ENCODE data around the gene SLC16A3. TPM values are rescaled to one million over a fixed set of nuclear protein-coding genes. Genes with fewer than 3 reads are reported as not detected.

Gene SLC16A3
- total and polyA plus RNA-seq, 2 of the 8 experiments (the other 6 are each of a cell fraction or from before 2014, with no cell fraction given) = 3.8 to 8.7 TPM

GRCh38 chr17:82219753-82220709, 8.8 kb upstream of the SLC16A3 start:
- no peak overlapping the region for H3K9ac ChIP-seq (replicated peaks in 1 of 4; ENCODE audit: extremely low read depth in 1 of 4, low read depth in 3 of 4, low read length in 3 of 4)

More at GRCh38 chr17:82219753-82220709, 8.8 kb upstream of the SLC16A3 start:
- H3K79me1 ChIP-seq (ENCODE audit: low read depth, low read length) = no peaks in the 10 kb centered on the region; the same call in 1 of the 2 replicates
- DNase-seq (ENCODE audit: low read depth in 1 of 2, low spot score in 2 of 2) (no peak), FAIRE-seq (no peak)
- H3K56ac ChIP-seq (replicated peaks; ENCODE audit: insufficient read length, low read depth, low read length) = no peak overlapping the region
- CTCF ChIA-PET (ENCODE audit: partially characterized antibody) = interaction anchor here (1.3 to 2.9 kb wide), 2 partner anchors 10 to 16 kb away, joined by 3 to 9 read pairs; partner anchors contain the start of gene SLC16A3
- H3K9me3 ChIP-seq (ENCODE audit: insufficient read depth in 2 of 2, low read depth in 1 of 2, low read length in 1 of 2) = no peaks in the 10 kb centered on the region; a peak in 1 of 4 replicates
- H2BK15ac ChIP-seq (ENCODE audit: low read length) = no peak overlapping the region
- no peak overlapping the region for H2BK5ac ChIP-seq (ENCODE audit: low read depth, low read length)
- TF ChIP-seq GTF2F1 (IDR thresholded peaks at IDR 0.05; ENCODE audit: borderline replicate concordance, low read depth, low read length) = no peak
- TF ChIP-seq MAX (IDR thresholded peaks at IDR 0.05) = no peak
- TF ChIP-seq BRCA1 (IDR thresholded peaks at IDR 0.05; ENCODE audit: low read depth, low read length) = no peak
- no peak for TF ChIP-seq BCL11A (IDR thresholded peaks at IDR 0.05; ENCODE audit: low read depth in 2 of 2, low read length in 2 of 2)
- no peak for TF ChIP-seq RFX5 (IDR thresholded peaks at IDR 0.05; ENCODE audit: borderline replicate concordance, low read depth, low read length)
- TF ChIP-seq RXRA (IDR thresholded peaks at IDR 0.05; ENCODE audit: insufficient read depth, low read depth, low read length) = no peak
- no peak for TF ChIP-seq CREB1 (IDR thresholded peaks at IDR 0.05)
- TF ChIP-seq YY1 (IDR thresholded peaks at IDR 0.05; ENCODE audit: low read depth, low read length) = no peak
- TF ChIP-seq CHD2 (IDR thresholded peaks at IDR 0.05; ENCODE audit: low read length) = no peak
- no peak for TF ChIP-seq EZH2 (IDR thresholded peaks at IDR 0.05; ENCODE audit: low read depth, low read length, severe bottlenecking)
- H2BK20ac ChIP-seq (ENCODE audit: low read length) = no peak overlapping the region
- WGBS, 2 experiments (ENCODE audit: extremely low coverage in 1 of 2, insufficient coverage in 1 of 2, insufficient read length in 1 of 2, insufficient replicate concordance in 2 of 2, low coverage in 1 of 2, low lambda C conversion rate in 2 of 2, missing lambda C conversion rate in 1 of 2) = 86% methylated on average over 2 of the region's 11 CpGs; no CpG with 5 or more reads in 1 of the 2 experiments
- H3K23ac ChIP-seq (ENCODE audit: insufficient read length) = no peak overlapping the region
- no peak overlapping the region for H3K4ac ChIP-seq (replicated peaks; ENCODE audit: insufficient read length, low read depth, low read length)
- POLR2A ChIA-PET (ENCODE audit: partially characterized antibody) = interaction anchor here (0.9 to 2.2 kb wide), 3 partner anchors 9 to 121 kb away, joined by 3 to 4 read pairs (median 4); partner anchors contain the start of gene SLC16A3
- no peak overlapping the region for H3K18ac ChIP-seq (ENCODE audit: extremely low read depth, low read length)
- H2AK5ac ChIP-seq (ENCODE audit: low read depth, low read length) = no peak overlapping the region
- H3K14ac ChIP-seq (ENCODE audit: insufficient read length) = no peak overlapping the region
- H3K36me3 ChIP-seq (ENCODE audit: control insufficient read depth in 2 of 4, insufficient read depth in 4 of 4, low read length in 3 of 4) = no peaks in the 10 kb centered on the region
- no peaks in the 10 kb centered on the region for H3K4me1 ChIP-seq (replicated peaks in 1 of 4; ENCODE audit: control insufficient read depth in 3 of 4, insufficient read depth in 4 of 4, low read length in 3 of 4)
- no peak overlapping the region for H2AFZ ChIP-seq (ENCODE audit: low read length)
- H3K27ac ChIP-seq (ENCODE audit: low read depth, low read length) = no peak overlapping the region
- no peaks in the 10 kb centered on the region for H3K23me2 ChIP-seq (ENCODE audit: low read depth, low read length)
- peaks cover 0 to 2% (median under 1%) of the 10 kb centered on the region in 4 experiments; a peak in 2 of 7 replicates for H3K27me3 ChIP-seq (replicated peaks in 1 of 4; ENCODE audit: control insufficient read depth in 3 of 4, extremely low read depth in 1 of 4, insufficient read depth in 3 of 4, low read length in 3 of 4)
- H4K5ac ChIP-seq (ENCODE audit: insufficient read length, low read depth, low read length) = no peak overlapping the region
- H4K20me1 ChIP-seq (replicated peaks in 1 of 2; ENCODE audit: control insufficient read depth in 1 of 2, insufficient read depth in 2 of 2, low read length in 2 of 2) = peaks cover 0 to 2% of the 10 kb centered on the region in 2 experiments
- no peak overlapping the region for H4K8ac ChIP-seq (ENCODE audit: extremely low read depth, insufficient read depth, low read length)
- no peak overlapping the region for H2BK120ac ChIP-seq (replicated peaks; ENCODE audit: low read depth, low read length)
- no peak overlapping the region for H2BK12ac ChIP-seq (ENCODE audit: low read depth, low read length)
- H4K91ac ChIP-seq (replicated peaks; ENCODE audit: insufficient read length, low read length) = no peak overlapping the region
- H3K4me3 ChIP-seq (ENCODE audit: extremely low read depth in 1 of 4, insufficient read depth in 2 of 4, low read depth in 3 of 4, low read length in 4 of 4) = no peak overlapping the region
- no peak overlapping the region for H3K4me2 ChIP-seq (ENCODE audit: insufficient read depth in 1 of 2, low read depth in 2 of 2, low read length in 2 of 2)
- no peaks in the 10 kb centered on the region for H3K79me2 ChIP-seq (ENCODE audit: control insufficient read depth in 1 of 2, insufficient read depth in 2 of 2, low read length in 2 of 2)

Measured in H1 (cell line).